HG03025 (cell line): ENCODE results near the gene OGFRL1.
A peak's percentile ranks its signal among the peaks of the same experiment; 100 is the strongest.
"Not testable (repeated sequence)": the region's sequence is repeated elsewhere in the genome, so short reads cannot be mapped to it uniquely, and the experiment has no call there.

Experiments
- ATAC-seq: cut with Tn5 transposase; IDR thresholded peaks from one replicate; pipeline ENCODE4 v1.9.1; 2021; ENCODE audit warnings: mild to moderate bottlenecking, moderate library complexity; ENCODE audit not compliant: unreplicated experiment, low FRiP score

Gene OGFRL1

DNA sequence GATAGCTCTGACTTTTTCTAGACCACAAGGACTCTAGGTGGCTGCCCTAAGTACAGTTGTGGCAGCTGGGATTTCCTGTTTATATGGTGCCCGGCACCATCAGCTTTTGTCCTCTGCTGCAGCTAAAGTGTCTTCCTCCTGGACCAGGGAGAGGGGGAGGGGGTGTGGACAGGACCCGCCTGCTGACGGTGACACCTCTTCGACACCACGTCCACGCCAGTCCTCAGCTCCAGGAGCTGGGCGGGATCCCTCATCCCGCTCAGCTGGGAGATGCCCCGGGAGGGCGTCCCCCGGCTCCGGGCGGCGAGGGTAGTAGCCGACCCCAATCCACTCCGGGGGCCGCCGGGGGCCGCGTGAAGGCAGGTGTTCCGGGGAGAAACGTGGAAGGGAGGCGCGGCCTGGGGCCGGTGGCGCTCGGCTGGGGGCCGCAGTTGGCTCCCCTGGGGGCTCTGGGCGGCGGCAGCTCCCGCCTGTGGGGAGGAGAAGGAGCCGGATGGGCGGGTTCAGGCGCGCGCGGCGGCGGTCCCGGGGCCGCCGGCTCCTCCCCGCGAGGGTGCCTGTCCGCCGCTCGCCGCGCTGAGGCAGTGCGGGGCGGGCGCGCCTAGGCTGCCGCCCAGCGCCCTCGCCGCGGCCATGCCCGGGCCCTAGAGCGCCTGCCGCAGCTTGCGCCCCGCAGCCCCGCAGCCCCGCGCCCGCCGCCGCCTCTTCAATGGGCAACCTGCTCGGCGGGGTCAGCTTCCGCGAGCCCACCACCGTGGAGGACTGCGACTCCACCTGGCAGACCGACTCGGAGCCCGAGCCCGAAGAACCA, at the start of gene OGFRL1:
TSS of gene OGFRL1 (plus strand) at position 584 of the 811 bp plus-strand sequence. CDS start at position 710, 126 bp downstream.
- ATAC-seq, result peak; percentile 87

DNA sequence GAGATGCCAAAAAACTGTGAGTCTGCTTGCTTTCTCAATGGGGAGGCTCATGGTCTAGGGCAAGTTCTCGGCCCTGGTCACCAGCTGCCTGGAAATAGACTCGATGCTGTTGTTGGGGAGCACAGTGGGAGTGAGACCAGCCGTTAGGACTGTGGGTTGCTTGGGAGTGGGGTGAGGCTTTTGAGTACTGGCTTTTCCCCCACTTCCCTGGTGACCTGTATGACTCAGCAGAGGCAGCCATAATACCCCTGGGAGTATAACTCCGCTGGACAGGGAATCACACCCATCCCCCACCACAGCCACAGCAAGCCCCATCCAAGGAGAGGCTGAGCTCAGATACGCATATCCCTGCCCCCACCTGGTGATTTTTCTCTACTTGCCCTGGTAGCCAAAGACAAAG, 48.9 kb upstream of the OGFRL1 start:
- ATAC-seq, result no peak

DNA sequence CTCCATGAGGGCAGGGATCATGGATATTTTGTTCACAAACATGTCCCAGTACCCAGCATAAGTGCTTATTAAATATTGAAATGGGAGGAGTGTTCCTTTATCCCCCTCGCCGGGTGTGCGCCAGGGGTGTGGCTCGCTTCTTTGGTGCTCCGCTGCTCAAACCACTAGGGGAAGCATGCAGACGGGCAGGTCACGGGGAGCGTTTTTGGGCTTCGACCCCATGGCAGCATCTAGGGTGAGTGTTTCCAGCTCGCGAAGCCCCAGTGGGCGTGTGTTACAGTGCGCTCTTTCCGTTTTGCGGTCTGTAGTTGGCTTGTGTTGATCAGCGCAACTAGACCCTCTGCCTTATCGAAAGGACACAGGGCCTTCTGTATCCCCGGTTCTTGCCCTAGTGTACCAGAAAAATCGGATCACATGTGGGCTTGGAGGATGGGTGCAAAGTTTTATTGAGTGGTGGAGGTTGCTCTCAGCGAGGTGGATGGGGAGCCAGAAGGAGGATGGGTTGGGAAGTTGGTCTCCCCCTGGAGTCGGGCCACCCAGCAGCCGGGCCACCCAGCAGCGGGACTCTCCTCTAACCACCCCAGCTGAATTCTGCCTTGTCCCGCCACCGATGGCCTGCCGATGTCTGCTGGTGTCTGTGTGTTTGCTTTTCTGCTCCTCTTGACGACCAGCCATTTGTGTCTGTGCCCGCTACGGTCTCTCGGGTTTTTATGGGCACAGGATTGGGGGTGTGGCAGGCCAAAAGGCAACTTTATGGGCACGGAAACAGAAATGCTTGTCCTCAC, 43.2 kb upstream of the OGFRL1 start:
- ATAC-seq, result no peak

DNA sequence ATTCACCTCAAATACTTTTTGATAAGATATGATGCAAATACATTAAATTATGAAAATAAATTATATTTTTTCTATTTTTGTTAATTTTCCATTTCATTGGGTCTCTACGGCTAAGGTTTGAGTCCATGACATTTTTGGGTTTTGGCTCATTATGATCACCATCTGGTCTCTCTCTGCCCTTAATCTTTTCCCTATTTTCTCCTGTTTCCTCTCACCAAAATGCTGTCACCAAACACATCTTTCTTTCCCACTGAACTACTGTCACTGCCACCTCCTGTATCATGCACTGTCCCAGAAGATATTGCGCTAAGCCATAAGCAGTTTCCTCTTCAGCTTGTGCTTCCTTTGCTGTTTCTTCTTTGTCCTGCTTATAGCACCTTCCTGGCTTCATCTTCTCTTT, 42.0 kb upstream of the OGFRL1 start:
- ATAC-seq, result no peak

DNA sequence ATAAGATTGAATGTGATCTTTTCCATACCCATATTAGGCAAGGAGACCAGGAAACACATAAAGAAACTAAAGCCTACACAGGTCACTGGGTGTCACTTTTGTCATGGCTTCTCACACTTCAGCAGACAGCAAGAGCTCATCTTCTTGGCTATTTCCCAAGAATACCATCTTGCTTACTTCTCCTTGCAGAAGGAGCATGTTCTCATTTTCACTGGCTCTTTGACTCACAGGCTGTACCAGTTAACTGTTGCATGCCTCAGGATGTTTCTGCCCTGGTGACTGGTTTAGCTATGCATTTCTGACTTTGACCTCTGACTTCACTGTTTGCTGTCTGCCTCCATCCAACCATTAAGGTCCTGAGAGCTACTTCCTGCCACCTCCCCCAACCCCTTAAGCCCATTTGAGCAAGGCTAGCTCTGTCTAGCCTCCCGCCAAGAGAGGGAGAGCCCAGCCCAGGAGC, 40.3 kb upstream of the OGFRL1 start:
- ATAC-seq, result no peak

DNA sequence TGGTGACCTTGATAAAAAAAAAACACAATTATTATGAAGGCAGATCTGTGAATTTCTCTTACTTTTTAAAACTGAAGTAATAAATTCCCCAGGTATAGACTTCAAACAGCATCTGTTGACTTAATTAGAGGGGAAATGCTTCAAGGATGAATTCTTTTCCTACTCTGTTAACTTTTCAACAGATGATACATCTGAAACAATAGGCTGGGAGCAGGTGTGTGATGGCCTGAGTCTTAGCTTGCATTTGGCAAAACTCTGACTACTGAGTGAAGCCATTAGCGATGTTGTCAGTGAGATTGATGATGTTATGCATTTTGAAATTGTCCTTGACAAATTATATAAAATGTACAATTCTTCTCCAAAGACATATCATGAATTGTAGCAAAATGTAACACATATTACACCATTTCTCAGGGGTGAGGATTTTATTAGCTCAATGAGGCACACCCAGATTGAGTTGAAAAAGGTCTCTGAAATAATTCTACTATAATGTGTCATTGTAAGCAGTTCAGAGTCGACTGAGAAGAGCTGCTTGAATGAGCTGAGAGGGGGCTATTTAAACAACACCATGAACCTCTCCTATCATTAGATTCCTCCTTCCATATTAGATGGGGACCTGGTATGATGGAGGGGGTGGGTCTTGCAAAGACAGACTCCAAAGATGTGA, 39.6 kb upstream of the OGFRL1 start:
- no peak for ATAC-seq

DNA sequence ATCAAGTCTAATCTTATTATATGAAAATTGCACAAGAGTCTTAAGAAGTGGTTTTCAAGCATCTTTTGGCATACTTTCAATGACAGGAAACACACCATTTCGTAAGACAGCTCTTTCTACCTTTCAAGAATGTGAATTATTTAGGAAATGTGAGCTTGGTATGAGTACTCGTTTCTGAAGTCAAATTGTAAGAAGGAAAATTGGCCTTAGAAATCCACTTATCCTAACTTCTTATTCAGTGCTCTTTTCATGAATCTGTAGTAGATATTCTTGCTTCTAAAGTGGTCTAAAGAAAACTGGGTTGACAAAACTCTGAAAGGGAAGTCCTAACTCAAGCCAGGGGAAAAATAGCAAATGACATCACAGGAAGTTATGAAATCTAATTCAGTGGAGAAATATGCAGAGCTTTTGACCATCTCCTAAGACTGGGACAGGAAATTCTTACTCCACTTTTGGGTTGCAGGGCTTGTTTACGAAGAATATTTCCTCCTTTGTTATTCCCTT, 38.5 kb upstream of the OGFRL1 start:
- no peak for ATAC-seq

DNA sequence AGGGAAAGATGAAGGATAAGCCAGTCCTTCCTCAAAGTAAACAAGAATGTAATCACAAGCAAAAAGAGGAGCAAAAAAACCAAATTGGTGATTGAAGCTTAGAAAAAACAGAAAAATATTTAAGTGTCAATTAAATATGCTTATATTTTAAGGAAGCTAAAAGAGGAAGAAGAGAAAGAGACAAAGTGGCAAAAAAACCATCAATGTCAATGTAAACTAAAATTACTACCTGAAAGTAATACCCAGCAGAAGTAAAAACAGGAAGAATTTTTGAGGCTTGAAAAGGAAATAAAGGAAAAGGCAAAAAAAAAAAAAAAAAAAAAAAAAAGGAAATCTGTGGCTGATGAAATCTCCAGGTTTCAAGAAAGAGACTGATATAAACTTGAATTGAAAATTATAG, 36.2 kb upstream of the OGFRL1 start:
- ATAC-seq, result no peak

DNA sequence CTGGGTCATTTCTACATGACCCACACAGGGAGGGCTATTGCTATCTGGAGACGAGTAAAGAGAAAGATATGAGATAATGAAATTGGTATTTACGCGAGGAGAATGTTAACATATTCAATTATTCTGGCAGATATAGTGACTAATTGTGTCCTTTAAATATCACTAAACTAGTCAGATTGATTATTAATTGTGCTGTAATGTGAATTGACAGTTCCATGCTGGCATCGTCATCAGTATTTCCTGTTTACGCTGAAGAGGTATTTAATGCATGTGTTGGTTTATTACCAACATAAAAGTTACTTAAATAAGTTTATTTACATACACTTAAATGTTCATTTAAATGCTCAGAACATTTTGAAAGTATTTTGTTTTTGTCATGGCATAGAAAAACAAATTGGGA, 35.7 kb upstream of the OGFRL1 start:
- no peak for ATAC-seq

DNA sequence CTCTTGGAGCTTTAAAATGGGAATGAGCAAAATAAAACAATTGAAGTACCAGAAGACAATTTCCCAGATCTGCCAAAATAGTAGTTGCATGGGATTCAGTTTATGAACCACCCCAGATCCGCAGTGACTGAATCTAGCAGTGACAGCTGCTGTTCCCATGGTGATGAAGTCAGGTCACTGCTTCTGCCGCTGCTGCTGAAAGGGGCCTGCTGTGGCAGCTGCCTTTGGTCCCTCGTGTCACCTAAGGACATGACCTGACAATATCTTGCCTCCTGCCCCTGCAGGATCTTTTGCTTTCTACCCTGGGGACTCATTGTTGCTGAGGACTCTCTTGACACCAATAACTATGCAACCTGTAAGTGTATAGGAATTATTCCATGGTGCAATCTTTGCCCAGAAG, 34.3 kb upstream of the OGFRL1 start:
- no peak for ATAC-seq

DNA sequence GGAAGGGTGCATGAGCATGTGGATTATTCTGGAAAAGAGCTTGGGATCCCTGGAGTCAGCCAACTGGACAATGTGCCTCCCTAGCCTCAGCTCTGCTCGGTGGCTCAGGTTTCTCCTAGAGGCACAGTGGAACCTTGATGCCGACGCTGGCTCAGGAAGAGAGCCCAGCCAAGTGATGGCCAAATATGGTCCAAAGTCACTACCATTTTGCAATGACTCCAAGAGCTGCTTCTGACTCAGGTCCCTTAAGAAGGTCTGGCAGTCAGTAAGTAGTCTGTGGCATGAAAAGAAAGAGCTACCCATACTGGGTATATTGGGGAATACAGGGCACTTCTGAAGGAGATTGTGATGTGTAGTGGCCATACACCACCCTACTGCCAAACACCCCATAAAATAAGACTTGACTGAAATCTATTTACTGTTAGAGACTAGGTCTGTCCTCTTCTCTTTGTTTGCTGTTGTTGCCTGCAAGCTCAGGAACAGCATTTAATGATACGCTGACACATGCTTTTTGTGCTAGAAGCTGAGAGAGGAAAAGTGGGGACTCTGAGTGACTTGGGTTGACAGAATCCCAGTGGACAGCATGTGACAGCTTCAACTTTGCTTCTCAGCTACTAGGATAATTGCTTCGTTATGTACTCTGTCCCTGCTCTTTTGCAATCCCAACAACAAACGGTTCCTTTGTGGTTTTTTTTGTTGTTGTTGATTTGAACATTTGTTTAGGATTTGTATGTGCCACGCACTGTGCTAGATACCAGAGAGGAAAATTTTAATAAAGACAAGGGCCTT, 30.3 kb upstream of the OGFRL1 start:
- ATAC-seq, result no peak

DNA sequence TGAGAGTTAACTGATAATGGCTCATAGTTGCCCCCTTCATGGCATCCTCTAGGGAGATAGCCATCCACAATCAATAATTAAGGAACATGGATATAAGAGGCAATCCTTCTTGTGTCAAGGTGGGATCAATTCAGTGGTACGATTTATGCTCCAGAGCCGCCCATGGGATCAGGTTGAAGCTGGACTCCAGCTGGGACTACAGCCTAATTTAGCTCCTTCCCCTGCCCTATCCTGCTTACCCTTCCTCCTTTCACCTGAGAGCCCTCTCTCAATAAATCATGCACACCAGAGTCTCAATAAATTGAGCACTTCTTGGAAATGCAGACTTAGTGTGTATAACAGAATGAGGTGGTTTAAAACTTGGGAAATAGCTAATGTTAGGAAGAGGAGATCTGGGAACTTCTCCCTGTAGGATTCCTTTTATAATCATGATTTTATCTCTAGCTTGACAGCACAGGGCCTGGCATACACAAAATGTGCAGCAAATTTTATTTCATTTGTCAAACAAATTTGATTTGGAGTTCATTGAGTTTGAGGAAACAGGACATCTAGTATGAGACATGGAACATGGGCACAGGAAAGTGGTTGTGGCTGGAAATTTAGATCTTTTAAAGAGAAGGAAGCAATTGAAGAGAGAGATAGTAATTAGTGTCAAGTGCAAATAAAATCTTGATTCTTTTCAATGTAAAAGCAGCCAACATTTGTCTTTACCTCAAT, 28.6 kb upstream of the OGFRL1 start:
- ATAC-seq, result no peak

DNA sequence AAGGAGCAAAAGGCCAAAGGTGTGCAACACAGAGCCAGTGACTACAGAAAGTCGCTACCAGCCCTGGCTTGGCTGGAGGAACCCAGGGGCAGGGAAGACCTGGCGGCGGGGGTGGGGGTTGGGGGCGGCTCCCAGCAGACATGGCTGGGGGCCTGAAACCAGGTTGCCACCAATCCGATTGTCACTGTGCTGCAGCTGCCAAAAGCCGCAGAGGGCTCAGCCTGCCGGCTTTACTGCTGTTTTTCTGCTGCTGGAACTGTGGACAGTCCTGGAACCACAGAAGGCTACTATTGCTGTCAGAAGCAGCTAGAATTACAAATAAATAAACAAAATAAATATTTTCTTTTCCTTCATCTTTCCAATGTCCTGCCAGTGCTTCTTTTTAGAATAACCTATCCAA, 25.7 kb upstream of the OGFRL1 start:
- no peak for ATAC-seq

DNA sequence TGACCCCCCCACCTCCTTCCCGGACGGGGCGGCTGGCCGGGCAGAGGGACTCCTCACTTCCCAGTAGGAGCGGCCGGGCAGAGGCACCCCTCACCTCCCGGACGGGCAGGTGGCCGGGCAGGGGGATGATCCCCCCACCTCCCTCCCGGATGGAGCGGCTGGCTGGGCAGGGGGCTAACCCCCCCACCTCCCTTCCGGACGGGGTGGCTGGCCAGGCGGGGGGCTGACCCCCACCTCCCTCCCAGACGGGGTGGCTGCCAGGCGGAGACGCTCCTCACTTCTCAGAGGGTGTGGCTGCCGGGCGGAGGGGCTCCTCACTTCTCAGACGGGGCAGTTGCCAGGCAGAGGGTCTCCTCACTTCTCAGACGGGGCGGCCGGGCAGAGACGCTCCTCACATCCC, 22.2 kb upstream of the OGFRL1 start:
- ATAC-seq, result not testable (repeated sequence)

DNA sequence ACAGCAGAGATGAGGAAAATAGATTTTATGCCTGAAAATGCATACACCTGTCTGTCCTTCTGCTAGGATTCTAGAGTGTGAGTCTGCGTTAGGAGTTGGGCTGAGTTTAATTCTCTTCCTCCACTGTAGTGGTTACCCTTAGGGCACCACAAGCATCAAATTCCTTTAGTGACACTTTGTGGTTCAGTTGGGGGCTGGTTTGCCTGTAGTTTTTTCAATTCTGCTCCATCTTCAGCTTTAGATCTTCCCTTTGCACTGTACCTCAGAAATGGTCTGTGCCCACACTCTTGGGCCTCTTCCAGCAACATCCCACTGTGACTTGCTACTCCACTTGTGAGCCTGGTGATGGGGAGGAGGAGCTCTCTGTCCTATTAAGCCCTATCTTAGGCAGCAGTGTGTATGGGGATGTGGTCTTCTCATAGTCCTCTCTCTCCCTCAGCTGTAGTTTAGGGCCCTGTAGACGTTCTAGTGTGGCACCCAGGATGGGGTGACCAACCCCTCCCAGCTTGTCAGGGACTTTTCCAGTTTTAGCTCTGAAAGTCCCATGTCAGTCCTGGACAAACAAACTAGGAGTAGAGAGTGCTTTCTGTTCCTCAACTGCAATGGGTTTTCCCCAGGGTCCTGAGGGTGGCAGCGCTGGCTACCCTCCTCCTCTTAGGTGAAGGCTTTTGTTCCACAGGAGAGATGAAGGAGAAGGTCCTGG, 19.7 kb upstream of the OGFRL1 start:
- ATAC-seq, result no peak

DNA sequence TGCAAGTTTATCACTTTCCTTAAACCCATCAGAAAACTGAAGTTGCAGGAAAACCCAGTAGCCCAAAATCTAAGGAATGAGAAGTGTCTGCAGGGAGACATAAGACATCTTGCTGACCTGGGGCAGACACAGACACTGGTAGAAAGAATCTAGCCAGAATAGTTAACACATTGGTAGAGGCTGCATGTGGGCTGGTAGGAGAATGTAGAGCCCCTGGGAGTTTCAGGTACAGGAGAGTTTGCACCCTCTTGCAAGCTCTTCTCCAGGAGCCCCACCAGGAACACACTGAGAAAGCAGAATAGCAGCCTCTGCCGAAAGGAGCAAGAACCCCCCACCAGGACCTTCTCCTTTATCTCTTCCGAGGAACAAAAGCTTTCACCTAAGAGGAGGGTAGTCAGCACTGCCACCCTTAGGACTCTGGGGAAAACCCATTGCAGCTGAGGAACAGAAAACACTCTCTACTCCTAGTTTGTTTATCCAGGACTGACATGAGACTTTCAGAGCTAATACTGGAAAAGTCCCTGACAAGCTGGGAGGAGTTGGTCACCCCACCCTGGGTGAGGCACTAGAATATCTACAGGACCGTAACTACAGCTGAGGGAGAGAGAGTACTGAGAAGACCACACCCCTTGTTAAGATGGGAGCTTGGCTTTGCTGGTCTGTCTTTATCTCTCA, 10.5 kb upstream of the OGFRL1 start:
- no peak for ATAC-seq

DNA sequence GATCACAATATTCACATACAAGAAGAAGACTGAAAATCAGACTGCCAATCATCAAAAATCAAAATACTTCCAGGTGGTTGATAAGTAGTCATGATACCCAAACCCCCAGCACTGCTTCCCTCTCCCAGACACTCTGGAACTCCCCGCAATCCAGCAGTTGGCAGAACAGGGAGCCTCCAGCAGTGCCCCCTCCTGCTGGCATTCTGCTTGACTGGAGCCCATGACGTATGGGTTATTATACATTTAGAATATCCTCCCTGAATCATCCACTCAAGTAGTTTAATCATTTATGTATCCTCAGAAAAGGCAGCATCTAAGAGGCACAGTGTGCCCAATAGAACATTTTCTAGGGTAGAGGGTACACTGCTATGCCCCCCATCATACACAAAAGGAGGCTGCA, 9.3 kb upstream of the OGFRL1 start:
- no peak for ATAC-seq

DNA sequence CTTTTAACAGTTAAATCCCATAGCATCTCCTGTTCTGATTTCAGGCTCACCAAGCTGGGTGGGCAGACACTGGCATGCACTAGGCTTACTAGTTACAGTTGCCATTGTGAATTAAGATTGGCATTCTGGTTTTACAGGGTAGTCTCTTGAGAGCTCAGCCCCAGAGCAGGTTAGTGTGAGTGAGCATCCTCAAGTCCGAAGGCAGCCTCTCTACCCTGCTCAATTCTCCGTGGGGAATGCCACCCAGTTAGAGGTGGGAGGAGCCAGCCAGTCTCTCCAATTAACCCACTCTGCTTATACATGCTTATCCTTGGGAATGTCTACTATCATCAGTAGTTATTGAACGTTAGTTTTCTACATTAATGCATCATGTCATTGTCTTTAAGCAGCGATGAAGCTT, 8.9 kb upstream of the OGFRL1 start:
- ATAC-seq, result no peak
